SU-DHL-6 (cell line): ENCODE data around the gene ELMO1.

Experiments used
- H2AFZ ChIP-seq: fragments of 200-600 bp; sonication (generic); 2 replicates; pipeline ENCODE4 v1.6.1; 2014; ENCODE audit warnings: low read depth, mild to moderate bottlenecking, moderate library complexity, mixed read lengths, antibody characterized with exemption, low read length; ENCODE audit not compliant: severe bottlenecking
- H3F3A ChIP-seq: fragments of 200-600 bp; shearing (Covaris generic); 2 replicates; pipeline ENCODE4 v1.6.0; 2016; ENCODE audit warnings: antibody characterized with exemption, mild to moderate bottlenecking; ENCODE audit not compliant: insufficient read depth
- H3K27ac ChIP-seq: fragments of 200-600 bp; sonication (generic); 2 replicates; pipeline ENCODE4 v1.5.1; 2016; ENCODE audit warnings: low read depth, mild to moderate bottlenecking, low read length, moderate library complexity, mixed read lengths
- H3K27me3 ChIP-seq: fragments of 200-600 bp; sonication (generic), shearing (Covaris generic); 2 replicates; pipeline ENCODE4 v1.6.0; 2014; ENCODE audit warnings: mild to moderate bottlenecking, low read length
- H3K36me3 ChIP-seq: fragments of 200-600 bp; sonication (generic); 2 replicates; pipeline ENCODE4 v1.6.1; 2014; ENCODE audit warnings: mild to moderate bottlenecking, low read length, mixed read lengths
- H3K4me2 ChIP-seq: fragments of 300-600, 200-600 bp; shearing (Covaris generic), sonication (generic); 2 replicates; pipeline ENCODE4 v1.6.0; 2014; ENCODE audit warnings: low read length, low read depth, mild to moderate bottlenecking; ENCODE audit not compliant: poor library complexity, severe bottlenecking
- H3K4me3 ChIP-seq: fragments of 200-600 bp; sonication (generic); 2 replicates; pipeline ENCODE4 v1.5.1; 2014; ENCODE audit warnings: antibody characterized with exemption, low read length, mild to moderate bottlenecking, mixed read lengths; ENCODE audit not compliant: insufficient read depth, poor library complexity, severe bottlenecking
- H3K79me2 ChIP-seq: fragments of 200-600 bp; sonication (generic); 2 replicates; pipeline ENCODE4 v1.6.1; 2014; ENCODE audit warnings: mild to moderate bottlenecking, low read length, moderate library complexity; ENCODE audit not compliant: insufficient read depth
- H3K9ac ChIP-seq: fragments of 200-600 bp; sonication (generic); 2 replicates; pipeline ENCODE4 v1.7.0; 2014; ENCODE audit warnings: mild to moderate bottlenecking, low read length
- H3K9me2 ChIP-seq: fragments of 200-600 bp; sonication (generic); replicated peaks from 2 replicates; pipeline ENCODE4 v1.6.1; 2014; ENCODE audit warnings: low read length; ENCODE audit not compliant: insufficient read depth
- H3K9me3 ChIP-seq: fragments of 200-600 bp; sonication (generic); 2 replicates; pipeline ENCODE4 v1.6.1; 2014; ENCODE audit warnings: low read length, mixed read lengths; ENCODE audit not compliant: insufficient read depth
- H4K20me1 ChIP-seq: fragments of 200-600 bp; sonication (generic); 2 replicates; pipeline ENCODE4 v1.6.1; 2014; ENCODE audit warnings: low read depth, mild to moderate bottlenecking, antibody characterized with exemption, low read length, moderate library complexity, mixed read lengths
- CTCF ChIP-seq: fragments of 200-600 bp; sonication (generic); IDR thresholded peaks from one replicate; pipeline ENCODE4 v1.5.1; 2017; ENCODE audit warnings: antibody characterized with exemption, mild to moderate bottlenecking, low read length, moderate library complexity; ENCODE audit not compliant: insufficient read depth, poor library complexity, severe bottlenecking
- EZH2phosphoT487 ChIP-seq: fragments of 200-600 bp; sonication (generic), shearing (Covaris generic); conservative IDR thresholded peaks from 2 replicates; pipeline ENCODE4 v1.6.1; 2018; ENCODE audit warnings: mild to moderate bottlenecking, antibody characterized with exemption, low read length, moderate library complexity, mixed read lengths

The ELMO1 gene

GRCh38 chr7:37364856-37365255 lies 83.8 kb downstream of the ELMO1 start:
- no peak overlapping the region for H2AFZ ChIP-seq
- no peaks in the 10 kb centered on the region for H3K9me3 ChIP-seq
- H3K4me3 ChIP-seq: no peak overlapping the region
- no peaks in the 10 kb centered on the region for H3K27me3 ChIP-seq
- H4K20me1 ChIP-seq: no peaks in the 10 kb centered on the region
- H3K9me2 ChIP-seq: no peaks in the 10 kb centered on the region
- H3K27ac ChIP-seq: no peak overlapping the region
- no peaks in the 10 kb centered on the region for H3K79me2 ChIP-seq
- TF ChIP-seq CTCF: no peak
- TF ChIP-seq EZH2phosphoT487: no peak
- no peaks in the 10 kb centered on the region for H3F3A ChIP-seq
- H3K36me3 ChIP-seq: no peaks in the 10 kb centered on the region
- H3K4me2 ChIP-seq: no peak overlapping the region
- no peak overlapping the region for H3K9ac ChIP-seq

DNA sequence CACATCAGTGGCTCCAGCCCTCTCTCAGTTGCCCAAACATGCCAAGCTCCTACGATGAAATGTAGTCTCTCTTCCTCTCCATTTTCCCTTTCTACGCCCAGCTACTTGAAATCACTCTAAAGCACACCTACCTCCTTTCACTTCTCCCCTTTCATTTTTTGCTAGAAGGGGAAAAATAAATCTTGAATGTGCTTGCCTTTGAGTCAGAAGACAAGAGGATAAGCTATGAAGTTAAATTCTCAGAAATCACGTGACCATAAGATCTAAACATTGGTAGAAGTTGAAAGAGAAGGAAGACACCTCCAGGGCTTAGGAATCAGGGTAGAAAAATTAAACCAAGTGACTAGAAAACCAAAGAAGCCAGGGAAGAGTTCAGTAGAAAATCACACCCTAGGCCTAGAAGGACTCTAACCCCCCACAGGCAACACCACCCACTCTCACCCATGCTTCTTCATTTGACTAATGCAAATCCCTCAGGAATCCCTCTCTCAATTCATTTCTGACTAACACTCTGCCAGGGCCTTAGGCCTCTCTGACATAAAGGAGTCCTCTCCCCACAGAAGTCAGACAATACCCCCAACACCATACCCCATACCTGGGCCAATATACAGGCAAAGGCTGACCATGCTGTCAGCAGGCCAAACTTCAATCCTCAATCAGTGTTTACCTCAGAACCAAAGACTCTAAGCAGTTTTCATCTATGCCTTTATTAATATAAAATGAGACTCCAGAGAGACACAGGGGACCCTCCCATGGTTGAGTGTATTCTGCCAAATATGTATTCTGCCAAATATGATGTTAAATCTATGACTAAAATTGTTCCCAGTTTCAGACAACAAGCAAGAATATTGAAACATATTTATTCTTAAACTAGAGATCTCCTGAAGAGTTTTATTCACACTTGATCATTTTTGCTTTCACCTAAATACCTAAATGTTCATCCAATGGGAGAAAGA lies 84.8 kb downstream of the ELMO1 start:
- H3K9me3 ChIP-seq: no peaks in the 10 kb centered on the region
- no peak overlapping the region for H2AFZ ChIP-seq
- no peak for TF ChIP-seq EZH2phosphoT487
- TF ChIP-seq CTCF: no peak
- H3K4me2 ChIP-seq: no peak overlapping the region
- H3K27ac ChIP-seq: no peak overlapping the region
- H3K9ac ChIP-seq: no peak overlapping the region
- no peaks in the 10 kb centered on the region for H4K20me1 ChIP-seq
- H3F3A ChIP-seq: no peaks in the 10 kb centered on the region
- H3K4me3 ChIP-seq: no peak overlapping the region
- H3K9me2 ChIP-seq: no peaks in the 10 kb centered on the region
- no peaks in the 10 kb centered on the region for H3K27me3 ChIP-seq
- no peaks in the 10 kb centered on the region for H3K79me2 ChIP-seq
- H3K36me3 ChIP-seq: no peaks in the 10 kb centered on the region

GRCh38 chr7:37362802-37363201 lies 85.9 kb downstream of the ELMO1 start:
- Histone ChIP-seq H3K27ac (no peak overlapping the region), H3K36me3 (no peaks in the 10 kb centered on the region), H3K27me3 (no peaks in the 10 kb centered on the region), H3F3A (no peaks in the 10 kb centered on the region), H3K9me2 (no peaks in the 10 kb centered on the region), H4K20me1 (no peaks in the 10 kb centered on the region), H3K4me3 (no peak overlapping the region), H3K4me2 (no peak overlapping the region), H2AFZ (no peak overlapping the region), H3K79me2 (no peaks in the 10 kb centered on the region), H3K9ac (no peak overlapping the region), H3K9me3 (no peaks in the 10 kb centered on the region)
- no peak for TF ChIP-seq CTCF
